GM21447 (cell line): ENCODE results near the gene SIAH1.
"Not testable (repeated sequence)": the region's sequence is repeated elsewhere in the genome, so short reads cannot be mapped to it uniquely, and the experiment has no call there.

Source experiments
- ATAC-seq: cut with Tn5 transposase; IDR thresholded peaks from one replicate; pipeline ENCODE4 v1.9.1; 2021; ENCODE audit not compliant: unreplicated experiment

SIAH1 gene

DNA sequence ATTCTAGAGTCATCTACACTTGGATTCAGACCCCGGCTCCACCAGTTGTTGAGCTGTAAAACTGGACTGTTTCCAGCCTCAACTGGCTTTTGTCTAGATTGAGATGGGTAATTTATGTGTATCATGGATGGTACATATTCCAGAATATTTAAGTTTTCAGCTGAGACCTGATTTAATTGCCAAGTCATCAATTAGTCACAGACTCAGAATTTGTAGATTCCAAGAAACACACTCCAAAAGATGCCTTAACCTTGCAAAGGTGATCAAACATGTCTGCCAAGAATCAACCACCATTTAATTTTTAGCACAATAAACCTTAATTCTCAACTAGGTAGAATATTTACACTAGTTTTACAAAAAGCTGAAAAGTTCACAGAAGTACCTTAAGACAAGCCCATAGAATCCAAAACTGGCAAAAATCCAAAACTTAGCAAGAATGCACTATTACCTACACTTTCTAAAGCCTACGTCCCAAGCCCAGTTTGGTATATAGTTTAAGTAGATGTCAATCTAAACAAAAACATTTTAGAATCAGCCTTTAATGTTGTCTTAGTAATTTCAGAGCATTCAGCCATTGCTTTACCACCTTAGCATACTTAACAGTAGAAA is 17.7 kb downstream of the SIAH1 start:
- ATAC-seq: no peak

DNA sequence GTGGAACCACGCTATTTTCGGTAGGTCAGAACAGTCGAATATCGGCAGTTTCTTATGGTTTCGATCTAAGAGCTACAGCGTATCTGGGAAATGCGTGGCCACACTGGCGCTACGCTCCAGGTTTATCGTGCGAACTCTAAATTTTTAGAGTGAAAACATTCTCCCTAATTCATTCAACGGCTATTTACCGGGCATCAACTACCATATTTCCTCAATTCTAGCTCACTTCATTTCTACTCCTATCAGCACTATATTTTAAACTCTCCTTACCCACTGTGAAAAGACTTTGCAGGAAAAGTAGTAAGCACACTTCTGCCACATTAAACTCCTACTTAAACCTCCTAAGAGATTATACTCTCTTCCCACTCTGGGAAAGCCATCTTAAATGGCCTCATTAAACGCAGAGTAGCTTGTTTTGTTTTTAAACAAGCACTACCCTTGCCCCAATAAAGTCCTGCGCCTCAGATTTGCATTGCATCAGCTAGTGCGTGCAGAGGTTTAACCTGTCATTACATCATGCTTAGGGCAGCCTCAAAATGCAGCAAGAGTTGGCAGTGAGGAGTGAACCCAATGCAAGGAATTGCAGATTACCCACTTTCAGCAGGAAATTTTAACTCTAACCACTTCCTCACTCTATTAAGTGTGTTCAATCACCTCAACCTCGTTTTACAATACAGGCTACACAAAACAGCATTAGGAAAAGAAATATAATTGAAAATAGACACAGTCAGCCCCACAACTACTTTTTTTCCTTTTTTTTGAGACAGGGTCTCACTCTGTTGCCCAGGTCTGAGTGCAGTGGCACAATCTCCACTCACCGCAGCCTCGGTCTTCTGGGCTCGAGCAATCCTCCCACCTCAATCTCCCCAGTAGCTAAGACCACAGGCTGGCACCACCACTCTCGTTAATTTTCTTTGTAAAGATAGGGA is 18.8 kb downstream of the SIAH1 start:
- ATAC-seq: peak; percentile 68

DNA sequence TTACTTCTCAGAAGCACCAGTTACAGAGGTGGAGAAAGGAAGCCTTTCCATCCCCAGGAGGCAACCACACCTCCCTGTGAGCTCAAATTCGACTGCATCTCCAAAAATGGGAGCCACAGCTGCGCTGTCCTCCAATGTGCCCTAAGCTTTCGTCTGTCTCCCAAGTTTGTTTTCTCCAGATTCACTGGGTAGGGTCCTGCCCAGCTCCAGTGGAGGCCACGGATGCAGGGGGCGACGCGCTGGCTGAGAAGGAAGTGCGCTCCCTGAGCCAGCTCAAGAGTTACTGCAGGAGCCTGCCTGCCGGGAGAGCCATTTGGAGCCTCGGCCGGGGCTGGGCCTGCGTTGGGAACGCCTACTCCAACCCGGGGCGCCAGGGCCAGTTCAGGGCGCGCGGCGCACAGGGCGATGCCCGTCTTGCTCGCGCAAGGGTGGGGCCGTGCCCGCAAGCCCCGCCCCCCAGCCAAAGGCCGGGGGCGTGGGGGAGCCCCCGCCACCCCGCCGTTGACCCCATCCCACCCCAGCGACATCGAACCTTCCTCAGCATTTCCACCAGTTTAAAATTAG is 19.5 kb downstream of the SIAH1 start:
- ATAC-seq: peak; percentile 86

DNA sequence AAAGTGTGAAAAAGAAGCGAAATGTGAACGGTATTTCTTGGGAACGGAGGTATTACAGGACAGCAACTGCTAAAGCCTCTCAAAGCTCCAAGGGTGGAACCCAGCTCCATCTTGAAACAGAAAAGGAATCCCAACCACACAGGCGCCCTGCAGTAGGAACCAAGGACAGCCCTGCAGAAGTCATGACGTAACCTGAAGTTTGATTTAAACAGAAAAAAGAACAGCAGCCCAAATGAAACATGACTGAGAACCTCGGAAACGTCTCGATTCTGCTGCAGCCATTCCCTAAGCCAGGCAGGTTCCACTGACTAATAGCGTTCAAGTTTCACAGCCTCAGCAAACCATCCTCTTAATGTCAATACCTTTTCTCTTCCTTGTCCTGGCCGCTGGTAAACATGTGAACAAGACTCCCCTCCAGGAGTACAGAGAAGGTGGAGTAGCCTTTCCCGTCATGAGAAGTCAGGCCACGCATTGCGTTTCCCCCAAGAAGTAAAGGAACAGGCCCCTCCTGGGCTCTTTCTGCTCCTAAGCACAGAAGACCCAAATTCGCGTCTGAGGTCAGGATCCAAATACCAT is 20.1 kb downstream of the SIAH1 start:
- no peak for ATAC-seq

DNA sequence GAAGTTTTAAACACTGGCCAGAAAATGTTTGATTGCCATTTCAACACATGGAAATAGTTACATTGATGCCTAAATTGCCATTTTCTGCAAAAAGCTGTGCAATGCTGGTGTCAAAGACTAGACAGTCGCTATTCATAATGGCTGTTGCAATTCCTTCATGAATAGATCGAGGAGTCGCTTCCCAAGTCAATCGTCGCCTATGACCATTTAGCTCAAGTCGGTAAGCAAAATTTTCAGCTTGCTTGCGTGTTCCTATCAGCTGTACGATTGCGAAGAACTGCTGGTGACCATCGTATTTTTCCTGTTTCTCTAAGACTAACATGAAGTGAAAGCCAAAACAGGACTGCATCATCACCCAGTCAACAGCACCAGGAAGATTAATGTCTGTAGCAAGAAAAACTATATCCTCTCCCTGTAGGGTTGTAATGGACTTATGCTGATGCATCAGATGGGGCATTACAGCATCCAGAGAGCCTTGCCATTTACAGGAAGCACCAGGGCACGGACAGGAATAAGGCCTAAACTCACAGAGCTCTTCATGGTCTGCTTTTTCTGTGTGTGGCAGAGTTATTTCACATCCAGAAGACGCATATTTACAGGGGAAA is 23.6 kb downstream of the SIAH1 start:
- no peak for ATAC-seq

DNA sequence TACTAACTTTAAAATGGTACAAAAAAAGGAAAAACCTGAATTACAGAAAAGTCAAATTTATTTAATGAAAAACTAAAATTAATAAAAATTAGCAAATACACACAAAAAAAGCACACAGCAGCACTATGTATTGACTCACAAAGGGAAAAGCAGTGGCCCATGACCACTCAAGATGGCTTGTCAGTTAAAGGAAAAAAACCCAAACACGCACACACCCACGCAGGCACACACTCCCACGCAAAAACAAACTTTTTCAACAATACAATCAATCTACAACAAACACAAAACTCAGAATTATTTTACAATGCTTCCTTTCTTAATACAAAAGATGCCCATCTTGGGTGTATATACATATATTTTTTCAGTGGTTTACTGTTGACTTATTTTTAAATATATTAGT is 24.2 kb downstream of the SIAH1 start:
- ATAC-seq: no peak

DNA sequence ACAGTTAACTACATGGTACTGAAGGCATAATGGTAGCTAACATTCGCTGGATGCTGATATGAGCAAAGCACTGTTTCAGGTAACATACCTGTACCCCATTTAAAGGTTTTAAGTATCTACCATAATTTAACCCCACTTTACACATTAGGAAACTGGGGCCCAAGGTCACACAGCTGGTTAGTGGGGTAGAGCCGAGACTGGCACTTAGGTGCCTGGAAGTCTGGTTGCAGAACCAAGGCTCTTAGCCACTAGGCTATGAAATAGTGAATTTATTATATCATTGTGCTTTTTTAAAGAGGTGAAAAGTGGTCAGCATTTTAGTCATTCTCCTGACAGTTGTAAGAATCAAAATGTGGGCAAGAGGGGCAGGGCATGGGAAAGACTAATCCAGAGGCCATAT is 25.2 kb downstream of the SIAH1 start:
- ATAC-seq: no peak

DNA sequence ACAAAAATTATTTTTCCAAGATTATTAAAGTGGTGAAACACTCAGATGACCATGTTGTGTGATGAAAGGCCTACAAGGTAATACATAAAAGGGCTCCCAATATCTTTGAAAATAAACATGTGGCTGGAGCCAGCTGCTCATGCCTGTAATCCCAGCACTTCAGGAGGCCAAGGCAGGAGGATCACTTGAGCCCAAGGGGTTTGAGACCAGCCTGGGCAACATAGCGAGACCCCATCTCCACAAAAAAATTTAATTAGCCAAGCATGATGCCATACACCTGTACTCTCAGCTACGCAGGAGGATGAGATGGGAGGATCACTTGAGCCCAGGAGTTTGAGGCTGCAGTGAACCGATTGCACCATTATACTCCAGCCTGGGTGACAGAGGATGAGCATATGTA is 26.8 kb downstream of the SIAH1 start:
- no peak for ATAC-seq

DNA sequence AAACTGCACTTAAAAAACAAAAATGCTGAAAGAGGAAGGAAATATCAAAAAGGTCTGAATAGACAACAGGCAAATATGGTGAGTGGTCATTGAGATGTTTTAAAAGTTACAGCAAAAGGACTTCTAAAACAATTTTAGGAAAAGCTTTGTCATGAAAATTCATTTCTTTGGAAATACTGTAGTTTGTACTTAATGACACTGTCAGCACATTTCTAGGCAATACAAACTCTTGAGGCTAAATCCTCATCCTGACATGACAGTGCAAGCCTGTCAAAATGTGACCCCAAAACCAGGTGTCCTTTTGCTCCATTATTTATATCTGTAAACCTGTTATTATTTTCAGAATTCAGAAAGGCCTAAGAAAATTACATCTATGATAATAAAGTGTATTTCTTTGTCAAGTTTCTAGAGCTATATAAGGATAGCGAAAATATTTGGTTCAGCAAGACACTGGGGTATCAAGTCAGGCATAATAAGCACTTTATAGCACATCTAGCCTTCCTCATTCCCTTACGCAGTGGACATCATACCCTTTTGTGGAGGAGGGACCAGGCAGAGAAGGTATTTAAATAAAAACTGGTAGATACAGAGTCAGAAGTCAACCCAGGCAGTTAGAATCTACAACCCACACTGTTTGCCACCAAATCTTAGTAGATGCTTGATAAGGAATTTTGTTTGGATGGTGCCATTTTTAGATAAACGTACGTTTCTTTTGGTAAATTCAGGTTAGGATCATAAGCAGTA is 28.4 kb downstream of the SIAH1 start:
- no peak for ATAC-seq

DNA sequence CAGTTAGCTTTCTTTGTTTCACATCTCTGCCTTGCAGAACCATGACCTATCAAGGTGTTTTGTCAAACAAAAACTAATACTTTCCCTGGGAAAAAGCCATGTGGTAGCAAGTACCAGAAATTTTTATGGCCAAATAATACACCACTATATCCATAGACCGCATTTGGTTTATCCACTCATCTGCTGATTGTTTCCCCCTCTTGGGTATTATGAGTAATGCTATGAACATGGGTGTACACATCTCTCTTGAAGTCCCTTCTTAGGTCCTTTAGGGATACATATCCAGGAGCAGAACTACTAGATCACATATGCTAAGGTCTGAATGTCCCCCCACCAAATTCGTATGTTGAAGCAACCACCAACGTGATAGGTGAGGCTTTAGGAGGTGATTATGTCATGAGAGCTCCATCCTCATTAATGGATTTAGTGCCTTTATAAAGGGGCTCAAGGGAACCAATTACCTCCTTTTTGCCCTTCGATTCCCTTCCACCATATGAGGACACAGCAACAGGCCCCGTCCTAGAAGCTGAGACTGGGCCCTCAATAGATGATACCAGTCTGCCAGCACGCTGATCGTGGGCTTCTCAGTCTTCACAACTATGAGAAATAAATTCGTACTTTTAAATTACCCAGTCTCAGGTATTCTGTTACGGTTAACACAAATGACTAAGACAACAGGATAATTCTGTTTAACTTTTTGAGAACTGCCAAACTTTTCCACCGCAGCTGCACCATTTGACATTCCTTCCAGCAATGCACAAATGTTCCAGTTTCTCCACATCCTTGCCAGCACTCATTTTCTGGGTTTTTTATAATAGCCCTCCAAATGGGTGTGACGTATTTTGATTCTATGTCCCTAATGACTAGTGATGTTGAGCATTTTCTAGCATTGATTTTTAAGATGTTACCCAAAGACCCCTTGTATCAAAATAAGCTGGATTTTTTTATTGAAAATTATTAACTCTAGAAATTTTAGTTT is 30.0 kb downstream of the SIAH1 start:
- ATAC-seq: no peak

DNA sequence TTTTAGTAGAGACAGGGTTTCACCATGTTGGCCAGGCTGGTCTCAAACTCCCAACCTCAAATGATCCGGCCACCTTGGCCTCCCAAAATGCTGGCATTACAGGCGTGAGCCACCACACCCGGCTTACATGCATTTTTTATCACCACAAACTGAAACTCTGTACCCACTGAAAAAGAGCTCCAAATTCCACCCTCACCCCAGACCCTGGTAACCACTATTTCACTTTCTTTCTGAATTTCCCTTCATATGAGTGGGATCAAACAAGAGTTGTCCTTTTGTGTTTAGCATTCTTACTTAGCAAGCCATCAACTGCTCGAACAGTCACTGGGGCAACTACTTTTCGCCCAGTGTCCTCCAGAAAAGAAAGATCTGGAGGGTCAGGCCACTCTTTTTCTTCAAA is 30.8 kb downstream of the SIAH1 start:
- not testable (repeated sequence) for ATAC-seq

DNA sequence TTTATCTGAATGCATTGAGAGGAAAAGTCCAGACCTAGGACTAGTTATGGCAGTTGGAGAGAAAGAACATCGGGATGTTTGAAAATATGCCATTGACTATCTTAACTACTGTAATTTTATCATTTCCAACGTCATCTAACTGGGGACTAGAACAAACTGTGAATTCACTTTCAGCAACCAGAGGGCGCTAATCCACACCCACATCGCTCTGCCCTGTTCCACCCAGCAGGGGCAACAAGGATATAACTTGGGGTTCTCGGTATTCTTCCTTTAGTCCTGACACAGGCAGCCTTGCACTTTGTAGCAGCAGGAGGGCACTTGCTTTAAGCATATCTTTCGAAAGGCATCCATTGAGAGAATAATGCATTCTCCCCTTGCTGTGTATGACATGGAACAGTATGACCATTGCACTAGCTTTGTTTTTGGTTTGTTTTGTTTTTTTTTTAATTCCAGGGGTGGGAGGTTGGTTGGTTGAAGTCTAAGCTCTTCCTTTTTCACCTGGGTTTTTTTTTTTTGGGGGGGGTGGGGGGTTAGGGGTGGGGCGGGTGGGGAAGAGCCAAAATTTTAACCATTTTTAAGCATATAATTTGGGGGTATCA is 31.5 kb downstream of the SIAH1 start:
- peak; percentile 73 for ATAC-seq

DNA sequence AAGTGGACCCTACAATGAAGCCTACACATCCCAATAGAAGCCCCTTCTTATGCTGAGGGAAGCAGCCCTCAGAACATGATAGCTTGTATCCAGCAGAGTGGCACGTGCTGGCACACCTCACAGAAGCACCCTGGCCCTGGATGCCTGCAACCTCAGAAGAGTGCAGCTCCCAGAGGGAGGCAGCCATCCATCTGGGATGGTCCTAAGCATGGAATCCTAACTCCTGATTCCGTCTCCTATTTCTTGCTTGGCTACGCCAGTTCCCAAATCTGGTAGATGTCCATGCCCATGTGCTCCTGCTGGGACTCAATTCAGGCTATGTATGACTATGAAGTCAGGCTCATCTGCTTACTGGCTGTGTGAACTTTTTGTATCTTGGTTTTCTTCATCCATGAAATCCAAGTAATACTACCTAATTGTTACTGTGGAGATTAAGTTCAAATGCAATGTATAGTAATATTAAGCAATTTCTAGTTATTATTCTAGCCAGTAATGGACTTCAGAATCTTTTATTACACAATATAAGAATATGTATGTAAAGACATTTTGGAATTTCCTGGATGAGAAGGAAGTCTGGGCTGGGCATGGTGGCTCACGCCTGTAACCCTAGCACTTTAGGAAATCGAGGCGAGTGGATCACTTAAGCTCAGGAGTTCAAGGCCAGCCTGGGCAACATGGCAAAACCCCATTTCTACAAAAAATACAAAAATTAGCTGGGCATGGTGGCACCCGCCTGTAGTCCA is 32.4 kb downstream of the SIAH1 start:
- ATAC-seq: no peak

DNA sequence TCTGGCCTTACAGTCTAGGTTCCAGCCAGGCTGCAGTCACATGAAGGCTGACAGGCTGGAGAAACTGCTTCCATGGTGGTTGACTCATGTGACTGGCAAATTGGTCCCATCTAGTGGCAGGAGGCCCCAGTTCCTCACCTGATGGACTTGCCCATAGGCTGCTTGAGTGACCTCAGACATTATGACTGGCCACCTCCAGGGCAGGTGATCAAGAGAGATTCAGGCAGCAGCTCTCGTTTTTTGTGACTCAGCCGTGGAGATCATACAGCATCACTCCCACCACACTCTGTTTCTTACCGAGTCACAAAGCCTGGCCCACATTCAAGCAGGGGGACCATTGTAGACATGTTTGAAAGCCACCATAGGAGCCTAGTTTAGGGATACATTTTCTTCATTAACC is 34.5 kb downstream of the SIAH1 start:
- no peak for ATAC-seq

DNA sequence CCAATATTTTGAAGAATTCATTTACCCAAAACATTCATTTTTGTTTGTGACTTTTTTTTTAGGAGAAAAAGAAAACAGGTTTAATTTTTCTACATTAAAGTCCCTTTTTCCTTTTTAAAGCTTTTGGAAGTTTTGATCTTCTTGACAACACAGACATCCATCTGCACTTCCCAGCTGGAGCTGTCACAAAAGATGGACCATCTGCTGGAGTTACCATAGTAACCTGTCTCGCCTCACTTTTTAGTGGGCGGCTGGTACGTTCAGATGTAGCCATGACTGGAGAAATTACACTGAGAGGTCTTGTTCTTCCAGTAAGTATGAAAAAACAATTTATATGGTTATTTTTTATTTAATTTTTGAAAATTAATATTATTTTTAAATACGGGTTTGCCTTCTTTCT is 37.2 kb downstream of the SIAH1 start:
- ATAC-seq: no peak

DNA sequence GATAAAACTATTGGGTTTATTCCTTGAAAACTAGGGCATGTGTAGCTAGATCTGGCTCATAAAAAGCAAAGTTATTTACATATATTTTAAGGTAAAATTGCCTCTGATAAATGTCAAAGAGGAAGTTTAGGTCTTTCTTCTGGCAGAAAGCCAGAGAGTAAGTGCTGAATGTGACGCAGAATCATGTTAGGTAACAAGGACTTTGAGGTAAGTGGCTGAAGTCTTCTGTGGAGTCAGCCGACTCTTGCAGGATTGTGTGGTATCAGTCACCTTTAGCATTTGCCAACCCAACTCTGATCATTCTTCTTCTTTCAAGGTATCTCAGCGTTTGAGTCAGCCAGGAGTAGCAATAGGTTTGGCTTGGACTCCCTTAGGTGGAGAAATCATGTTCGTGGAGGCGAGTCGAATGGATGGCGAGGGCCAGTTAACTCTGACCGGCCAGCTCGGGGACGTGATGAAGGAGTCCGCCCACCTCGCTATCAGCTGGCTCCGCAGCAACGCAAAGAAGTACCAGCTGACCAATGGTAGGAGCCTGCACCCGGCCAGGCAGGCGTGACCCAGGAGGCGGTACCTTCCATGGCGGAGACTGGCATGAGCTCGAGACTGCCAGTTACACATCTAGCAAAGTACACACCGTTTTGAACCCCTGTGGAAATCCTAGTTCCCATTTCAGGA is 37.9 kb downstream of the SIAH1 start:
- no peak for ATAC-seq

DNA sequence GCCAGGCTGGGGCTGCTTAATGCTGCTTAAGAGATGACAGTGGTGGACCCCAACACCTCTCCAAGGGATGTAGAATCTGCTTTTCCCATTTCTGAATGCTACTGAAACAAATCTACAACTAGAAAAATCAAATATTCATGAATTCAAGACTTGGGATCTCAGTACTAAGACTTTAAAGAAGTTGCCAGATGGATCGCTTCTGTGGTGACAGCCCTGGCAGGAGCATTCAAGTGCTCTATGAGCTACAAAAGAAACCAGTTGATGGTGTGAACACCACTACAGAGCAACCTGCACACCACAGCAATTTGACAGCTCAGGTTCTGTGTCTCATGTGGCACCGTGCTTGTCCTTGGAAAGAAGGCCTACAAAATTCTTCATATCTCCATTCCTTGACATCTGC is 42.6 kb downstream of the SIAH1 start:
- no peak for ATAC-seq

DNA sequence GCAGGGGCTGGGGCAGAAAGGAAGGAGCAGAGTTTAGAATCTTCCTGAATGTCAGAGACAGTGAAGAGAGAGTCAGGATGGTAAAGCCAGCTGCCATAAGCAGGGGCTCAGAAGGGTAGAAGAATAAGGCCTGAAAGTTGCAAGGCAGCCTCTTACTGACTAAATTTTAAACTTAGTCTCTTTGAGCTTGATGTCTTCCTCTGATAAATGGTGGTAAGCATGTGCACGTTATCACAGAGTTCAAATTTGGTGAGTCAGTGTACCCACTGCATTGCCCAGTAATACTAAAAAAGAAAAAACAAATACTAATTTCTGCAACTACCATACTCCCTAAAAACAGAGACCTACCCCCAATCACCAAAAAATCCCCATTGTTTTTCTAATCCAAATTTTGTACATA is 45.2 kb downstream of the SIAH1 start:
- no peak for ATAC-seq
